GM12874 (cell line): ENCODE results near the gene CFAP300.

ENCODE experiments used
- CTCF ChIP-seq: IDR thresholded peaks from 2 replicates; pipeline ENCODE4 v1.5.1; 2011; ENCODE audit warnings: low read depth, mild to moderate bottlenecking, control low read depth, low read length, moderate library complexity; ENCODE audit not compliant: insufficient read depth

CFAP300 gene

GRCh38 chr11:102073253-102073652 is 26.0 kb downstream of the CFAP300 start:
- no peak for TF ChIP-seq CTCF

GRCh38 chr11:102079625-102080024 is 32.4 kb downstream of the CFAP300 start:
- TF ChIP-seq CTCF: no peak

GRCh38 chr11:102081313-102081712 is 34.1 kb downstream of the CFAP300 start:
- no peak for TF ChIP-seq CTCF

- TF ChIP-seq CTCF: no peak
Observed at GRCh38 chr11:102085864-102086551, 38.8 kb downstream of the CFAP300 start.

- no peak for TF ChIP-seq CTCF
Observed at GRCh38 chr11:102097186-102097585, 49.9 kb downstream of the CFAP300 start.

GRCh38 chr11:102099755-102100154 is 52.5 kb downstream of the CFAP300 start:
- TF ChIP-seq CTCF: no peak

- no peak for TF ChIP-seq CTCF
Observed at GRCh38 chr11:102108734-102109440, 61.6 kb downstream of the CFAP300 start.
